K562 (cell line): ENCODE data around the gene CLIC3. TPM values are rescaled to one million over a fixed set of nuclear protein-coding genes. Genes with fewer than 3 reads are reported as not detected.

Experiments
- ATAC-seq: fragments of 200-7000 bp; cut with Tn5 transposase; 3 replicates; pipeline ENCODE4 v1.9.1; 2020; ENCODE audit warnings: moderate library complexity
- BruUV-seq: library from RNA; stranded (reverse); fragments of 400-500 nt; replicated peaks from 2 replicates; lab custom pipeline; 2021; lab: Mats Ljungman, UMichigan
- CTCF ChIA-PET: fragments of 300-600 bp; formaldehyde crosslinking; extraction: SDS; loops from one replicate; lab custom pipeline; 2021; ENCODE audit warnings: low intra/inter-chr PET ratio; lab: Yijun Ruan, JAX
- POLR2A ChIA-PET: fragments of 300-600, 350-650 bp; sonication (Branson Sonifier 250); formaldehyde crosslinking; extraction: SDS; loops from one replicate; lab custom pipeline; 2021; ENCODE audit warnings: antibody characterized with exemption, inconsistent platforms; lab: Yijun Ruan, JAX
- DNase-seq, 4 experiments: peaks; one replicate each; pipeline versions ENCODE4 v3.0.0 to v3.0.0-alpha.2; 2011 to 2018; ENCODE audit warnings: low spot score in 3 of 4, mixed read lengths in 3 of 4; ENCODE audit errors: extremely low read depth in 1 of 4
- FAIRE-seq: peaks from 2 replicates; lab custom pipeline; 2011; peaks lifted over from hg19 to GRCh38; lab: Jason Lieb, UNC
- H2AFZ ChIP-seq: 2 replicates; pipeline ENCODE4 v1.6.0; 2011; ENCODE audit warnings: low read depth, low read length, control low read depth, inconsistent platforms
- H3K27ac ChIP-seq: fragments of 200-600 bp; 3 replicates; pipeline ENCODE4 v1.8.0; 2011; ENCODE audit warnings: low read depth, mild to moderate bottlenecking, control low read depth, inconsistent platforms, low read length, moderate library complexity, mixed read lengths; ENCODE audit errors: extremely low read depth
- H3K27me3 ChIP-seq, 2 experiments: fragments of 300-600 bp in 1 of 2; 2 replicates in 1 of 2; 3 replicates in 1 of 2; pipeline versions ENCODE4 v1.6.0 to v1.8.0; 2011; ENCODE audit warnings: inconsistent platforms in 2 of 2, low read length in 2 of 2, mild to moderate bottlenecking in 1 of 2, mixed read lengths in 1 of 2, moderate library complexity in 1 of 2; ENCODE audit not compliant: control insufficient read depth in 2 of 2, insufficient read depth in 2 of 2
- H3K36me3 ChIP-seq: fragments of 300-600 bp; 3 replicates; pipeline ENCODE4 v1.8.0; 2011; ENCODE audit warnings: mild to moderate bottlenecking, low read length, inconsistent platforms; ENCODE audit not compliant: control insufficient read depth, insufficient read depth
- H3K4me1 ChIP-seq, 2 experiments: fragments of 200-600 bp in 1 of 2; replicated peaks in 1 of 2; 2 replicates in 1 of 2; 3 replicates in 1 of 2; pipeline versions ENCODE4 v1.5.1 to v1.8.0; 2011; ENCODE audit warnings: inconsistent platforms in 2 of 2, low read length in 2 of 2, mild to moderate bottlenecking in 1 of 2, mixed read lengths in 1 of 2, moderate library complexity in 1 of 2; ENCODE audit not compliant: control insufficient read depth in 2 of 2, insufficient read depth in 2 of 2
- H3K4me2 ChIP-seq: 2 replicates; pipeline ENCODE4 v1.6.1; 2011; ENCODE audit warnings: low read length, control low read depth, inconsistent platforms, mixed read lengths; ENCODE audit not compliant: insufficient read depth
- H3K4me3 ChIP-seq: fragments of 200-600 bp; sonication (generic), shearing (Covaris generic); 2 replicates; pipeline ENCODE4 v1.5.1; 2016; ENCODE audit warnings: control low read depth, inconsistent platforms
- H3K79me2 ChIP-seq: fragments of 200-600 bp; 3 replicates; pipeline ENCODE4 v1.8.0; 2011; ENCODE audit warnings: low read length, inconsistent platforms; ENCODE audit not compliant: control insufficient read depth, insufficient read depth
- H3K9ac ChIP-seq, 2 experiments: 2 replicates each; pipeline versions ENCODE4 v1.6.0 to v1.6.1; 2011; ENCODE audit warnings: low read depth in 2 of 2, low read length in 2 of 2, control low read depth in 1 of 2, inconsistent platforms in 1 of 2, mild to moderate bottlenecking in 1 of 2, mixed read lengths in 1 of 2; ENCODE audit not compliant: insufficient read depth in 1 of 2
- H3K9me1 ChIP-seq: one replicate; pipeline ENCODE4 v1.6.0; 2011; ENCODE audit warnings: inconsistent platforms, mild to moderate bottlenecking, low read length, moderate library complexity; ENCODE audit not compliant: control insufficient read depth, insufficient read depth
- H3K9me3 ChIP-seq: replicated peaks from 2 replicates; pipeline ENCODE4 v1.5.1; 2011; ENCODE audit warnings: low read depth, low read length, inconsistent platforms; ENCODE audit not compliant: control insufficient read depth, insufficient read depth
- H4K20me1 ChIP-seq: replicated peaks from 2 replicates; pipeline ENCODE4 v1.6.1; 2011; ENCODE audit warnings: low read length, inconsistent platforms, mixed read lengths; ENCODE audit not compliant: control insufficient read depth, insufficient read depth
- EHMT2 ChIP-seq: fragments of 450-650 bp; IDR thresholded peaks from 2 replicates; pipeline ENCODE4 v1.6.1; 2018; ENCODE audit warnings: antibody characterized with exemption
- HDAC8 ChIP-seq: fragments of 450-650 bp; IDR thresholded peaks from 2 replicates; pipeline ENCODE4 v1.6.1; 2016; ENCODE audit warnings: mild to moderate bottlenecking, missing genetic modification characterization, moderate library complexity, missing compliant biosample characterization
- ZNF444 ChIP-seq: fragments of 250-450 bp; sonication (Bioruptor Pico); IDR thresholded peaks from 2 replicates; pipeline ENCODE4 v1.4.0; 2020; ENCODE audit warnings: mild to moderate bottlenecking, moderate library complexity
- ZNF77 ChIP-seq: fragments of 250-450 bp; sonication (Bioruptor Pico); IDR thresholded peaks from 2 replicates; pipeline ENCODE4 v1.5.0; 2020
- ZZZ3 ChIP-seq: fragments of 450-650 bp; IDR thresholded peaks from 2 replicates; pipeline ENCODE4 v1.6.1; 2016; ENCODE audit warnings: antibody characterized with exemption, mild to moderate bottlenecking, moderate library complexity
- WGBS: fragments of 100-300 bp; shearing (Covaris generic); methylation state at CpG from one replicate; pipeline ENCODE4 v1.1.6; 2016; ENCODE audit warnings: low coverage, mixed read lengths; ENCODE audit not compliant: insufficient coverage; ENCODE audit errors: missing lambda C conversion rate; 5-methylcytosine and 5-hydroxymethylcytosine counted together
- in situ Hi-C: fragments of 300-500 bp; cut with MboI; formaldehyde crosslinking; loops from 4 replicates; pipeline ENCODE4 v1.15.0; 2018; ENCODE audit warnings: inconsistent platforms, mixed read lengths
- intact Hi-C: fragments of 100-400 bp; cut with micrococcal nuclease; formaldehyde crosslinking; loops from 2 replicates; pipeline ENCODE4 v1.14.2; 2022
- polyA plus RNA-seq, 8 experiments: library from polyadenylated mRNA; depleted of rRNA in 4 of 8; stranded (reverse) in 5 of 8; unstranded in 3 of 8; fragments of >200 nt; fragmentation: Nextera tagmentation in 2 of 8; fragmentation: Illumina TruSeq in 1 of 8; extraction: Ambion mirVana in 2 of 8; extraction: Trizol in 1 of 8; gene quantifications; 2 replicates each; pipeline versions ENCODE4 v1.2.1 to v1.2.3, GENCODE V29; 2011 to 2014; ENCODE audit warnings: inconsistent platforms in 1 of 8, missing spikeins in 1 of 8
- total RNA-seq, 7 experiments: library from RNA; depleted of rRNA in 6 of 7; stranded (reverse); fragments of >200 nt in 6 of 7; fragmentation: Illumina TruSeq in 2 of 7; extraction: Trizol in 2 of 7; gene quantifications; 2 replicates each; pipeline versions ENCODE4 v1.2.1 to v1.2.3, GENCODE V29; 2011 to 2021; ENCODE audit warnings: low replicate concordance in 1 of 7

The CLIC3 gene
- total and polyA plus RNA-seq, 9 of the 15 experiments (the other 6 are each of a cell fraction or from before 2014, with no cell fraction given) = 0.27 to 0.29 TPM; not detected in 7

DNA sequence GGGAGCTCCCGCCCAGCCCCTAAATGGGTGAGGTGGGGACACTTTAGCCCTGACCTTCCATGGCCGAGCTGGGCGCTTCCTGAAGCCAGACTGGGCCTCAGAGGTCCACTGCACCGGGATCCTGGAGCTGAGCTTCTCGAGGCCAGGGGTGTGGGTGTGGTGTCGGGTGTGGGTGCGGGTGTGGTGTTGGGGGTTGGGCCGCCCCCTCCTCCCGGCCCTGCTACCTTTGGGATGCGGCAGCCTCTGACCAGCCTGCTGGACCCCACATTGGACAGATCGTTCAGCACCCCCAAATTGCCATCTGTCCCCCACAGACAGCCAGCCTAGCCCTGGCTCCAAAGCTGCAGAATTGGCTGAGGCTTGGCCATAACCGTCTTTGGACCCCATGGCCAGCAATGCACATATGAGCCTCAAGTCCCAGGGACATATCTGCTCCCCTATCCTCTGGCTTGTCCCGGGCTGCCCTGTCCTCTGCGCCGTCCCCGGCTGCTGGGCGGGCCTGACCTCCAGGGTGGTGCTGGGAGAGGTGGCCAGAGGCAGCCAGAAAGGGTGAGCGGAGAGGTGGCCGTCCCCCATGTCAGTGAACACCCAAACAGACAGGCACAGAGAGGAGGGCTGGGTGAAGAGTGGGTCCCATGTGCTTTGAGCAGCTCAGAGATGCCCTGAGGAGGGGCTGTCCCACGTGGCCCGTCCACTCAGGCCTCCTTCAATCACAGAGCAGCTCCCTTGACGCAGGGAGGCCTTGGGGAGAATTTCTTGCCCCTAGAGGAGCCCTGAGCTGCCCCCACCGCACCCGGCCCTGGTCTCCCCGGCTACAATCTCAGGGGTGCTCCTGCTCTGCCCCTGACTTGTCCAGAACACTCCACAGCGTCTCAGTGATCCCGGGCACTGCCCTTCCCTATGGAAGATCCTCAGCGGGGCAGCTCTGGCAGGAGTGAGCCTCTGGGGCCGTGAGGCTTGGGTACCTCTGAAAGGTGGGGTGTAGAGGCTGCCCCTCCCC lies 22.4 kb downstream of the CLIC3 start:
- CTCF ChIA-PET = no interaction called here
- ATAC-seq (no peak), FAIRE-seq (no peak), DNase-seq (peak in 2 of 4 experiments; percentile 43 to 44)
- Histone ChIP-seq H3K9ac (peak overlapping the region in 1 of 2 experiments; percentile 73; a peak in 2 of 4 replicates), H3K36me3 (no peaks in the 10 kb centered on the region), H3K4me3 (no peak overlapping the region), H3K4me2 (no peak overlapping the region), H3K79me2 (no peaks in the 10 kb centered on the region), H2AFZ (no peak overlapping the region), H3K4me1 (peaks cover 0 to 90% of the 10 kb centered on the region in 2 experiments; a peak in 4 of 5 replicates), H3K9me1 (no peaks in the 10 kb centered on the region), H3K9me3 (no peaks in the 10 kb centered on the region), H4K20me1 (no peaks in the 10 kb centered on the region), H3K27me3 (no peaks in the 10 kb centered on the region), H3K27ac (no peak overlapping the region)
- WGBS = 50% methylated on average over 25 of the region's 29 CpGs
- POLR2A ChIA-PET = interaction anchor here (0.6 to 1.6 kb wide), 6 partner anchors 9 to 470 kb away, joined by 3 to 6 read pairs (median 4); partner anchors contain the start of gene PAXX
- in situ Hi-C loops = no loop called here
- TF ChIP-seq EHMT2 (no peak), ZNF77 (CRISPR knock-in tag) (no peak), HDAC8 (tag) (no peak), ZZZ3 (no peak), ZNF444 (CRISPR knock-in tag) (no peak)
- intact Hi-C loops = loop anchor here (2.0 kb wide), 1 partner anchor 61 kb away; no protein-coding TSS in a partner anchor
- no TSS peak for BruUV-seq
